DND-41 (cell line): ENCODE measurements around the gene FAM50B.

ENCODE experiments used
- ATAC-seq: fragments of 200-7000 bp; cut with Tn5 transposase; 3 replicates; pipeline ENCODE4 v1.9.1; 2021; ENCODE audit warnings: low read depth; ENCODE audit not compliant: insufficient read depth
- DNase-seq: peaks from one replicate; pipeline ENCODE4 v3.0.0-alpha.2; 2020
- H2AFZ ChIP-seq: 2 replicates; pipeline ENCODE4 v1.6.0; 2012; ENCODE audit warnings: low read depth, low read length
- H3K27ac ChIP-seq: 2 replicates; pipeline ENCODE4 v1.5.1; 2012; ENCODE audit warnings: low read length, inconsistent platforms
- H3K27me3 ChIP-seq: fragments of 200-600 bp; sonication (generic); 2 replicates; pipeline ENCODE4 v1.6.0; 2012; ENCODE audit warnings: low read length, mild to moderate bottlenecking, inconsistent platforms; ENCODE audit not compliant: insufficient read depth, poor library complexity
- H3K36me3 ChIP-seq: 2 replicates; pipeline ENCODE4 v1.5.1; 2012; ENCODE audit warnings: low read length, inconsistent platforms; ENCODE audit not compliant: insufficient read depth
- H3K4me1 ChIP-seq: 2 replicates; pipeline ENCODE4 v1.5.1; 2012; ENCODE audit warnings: mild to moderate bottlenecking, low read length; ENCODE audit not compliant: insufficient read depth
- H3K4me2 ChIP-seq: 2 replicates; pipeline ENCODE4 v1.6.0; 2012; ENCODE audit warnings: mild to moderate bottlenecking, moderate library complexity, low read length, inconsistent platforms; ENCODE audit not compliant: insufficient read depth
- H3K4me3 ChIP-seq, 2 experiments: fragments of 200-600 bp in 1 of 2; shearing (Covaris generic) in 1 of 2; 2 replicates each; pipeline ENCODE4 v1.5.1; 2012 to 2016; ENCODE audit warnings: inconsistent platforms in 2 of 2, low read length in 2 of 2, mild to moderate bottlenecking in 2 of 2, low read depth in 1 of 2, moderate library complexity in 1 of 2
- H3K79me2 ChIP-seq: 2 replicates; pipeline ENCODE4 v1.6.0; 2012; ENCODE audit warnings: low read length, inconsistent platforms; ENCODE audit not compliant: insufficient read depth
- H3K9ac ChIP-seq: 2 replicates; pipeline ENCODE4 v1.6.0; 2012; ENCODE audit warnings: low read depth, mild to moderate bottlenecking, inconsistent platforms, low read length, moderate library complexity
- H3K9me3 ChIP-seq: 2 replicates; pipeline ENCODE4 v1.5.1; 2012; ENCODE audit warnings: low read length, moderate library complexity, mild to moderate bottlenecking, inconsistent platforms; ENCODE audit not compliant: insufficient read depth, severe bottlenecking
- H4K20me1 ChIP-seq: 2 replicates; pipeline ENCODE4 v1.6.0; 2012; ENCODE audit warnings: low read length; ENCODE audit not compliant: insufficient read depth
- CTCF ChIP-seq: IDR thresholded peaks from 2 replicates; pipeline ENCODE4 v1.5.1; 2012; ENCODE audit warnings: borderline replicate concordance, low read length, moderate library complexity, mild to moderate bottlenecking; ENCODE audit not compliant: poor library complexity, severe bottlenecking; ENCODE audit errors: extremely low read depth
- EZH2 ChIP-seq: IDR thresholded peaks from 3 replicates; pipeline ENCODE4 v1.6.1; 2012; ENCODE audit warnings: borderline replicate concordance, low read depth, mild to moderate bottlenecking, moderate library complexity, low read length, inconsistent platforms; ENCODE audit not compliant: severe bottlenecking

FAM50B gene

DNA sequence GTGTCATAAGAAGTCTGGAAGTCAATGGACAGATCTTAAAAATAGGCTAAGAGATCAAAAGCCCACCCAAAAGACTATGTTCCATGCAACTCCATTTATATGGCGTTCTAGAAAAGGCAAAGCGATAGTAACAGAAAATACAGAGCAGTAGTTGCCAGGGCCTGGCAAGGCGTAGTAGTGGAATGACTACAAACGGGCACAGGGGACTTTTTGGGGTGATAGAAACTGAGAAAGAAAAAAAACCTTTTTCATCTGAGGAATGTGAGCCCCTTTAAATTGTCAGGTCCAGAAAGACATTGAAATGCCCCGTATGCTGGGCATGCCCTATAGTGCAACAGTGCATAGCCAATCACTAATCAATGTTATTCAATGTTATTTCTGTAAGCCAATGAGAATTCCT lies 47.2 kb upstream of the FAM50B start:
- H3K4me3 ChIP-seq: no peak overlapping the region

GRCh38 chr6:3803627-3804468 lies 45.3 kb upstream of the FAM50B start:
- no peak for ATAC-seq
- Histone ChIP-seq H2AFZ (no peak overlapping the region), H3K4me2 (no peak overlapping the region), H3K27ac (no peak overlapping the region), H4K20me1 (no peaks in the 10 kb centered on the region), H3K4me1 (no peaks in the 10 kb centered on the region), H3K9ac (no peak overlapping the region), H3K36me3 (no peaks in the 10 kb centered on the region), H3K79me2 (no peaks in the 10 kb centered on the region), H3K4me3 (no peak overlapping the region), H3K9me3 (no peaks in the 10 kb centered on the region), H3K27me3 (peaks cover 14% of the 10 kb centered on the region)
- TF ChIP-seq EZH2 (no peak), CTCF (no peak)
- no peak for DNase-seq

More for the DNA sequence above, 47.2 kb upstream of the FAM50B start:
- no peak overlapping the region for H3K9ac ChIP-seq
- H3K4me2 ChIP-seq: no peak overlapping the region
- H3K79me2 ChIP-seq: no peaks in the 10 kb centered on the region
- no peak overlapping the region for H2AFZ ChIP-seq
- H3K27ac ChIP-seq: no peak overlapping the region
- peaks cover 16% of the 10 kb centered on the region for H3K27me3 ChIP-seq
- no peaks in the 10 kb centered on the region for H3K9me3 ChIP-seq
- no peaks in the 10 kb centered on the region for H3K36me3 ChIP-seq
- DNase-seq (no peak), ATAC-seq (no peak)
- no peaks in the 10 kb centered on the region for H4K20me1 ChIP-seq
- TF ChIP-seq CTCF (no peak), EZH2 (no peak)
- H3K4me1 ChIP-seq: no peaks in the 10 kb centered on the region

DNA sequence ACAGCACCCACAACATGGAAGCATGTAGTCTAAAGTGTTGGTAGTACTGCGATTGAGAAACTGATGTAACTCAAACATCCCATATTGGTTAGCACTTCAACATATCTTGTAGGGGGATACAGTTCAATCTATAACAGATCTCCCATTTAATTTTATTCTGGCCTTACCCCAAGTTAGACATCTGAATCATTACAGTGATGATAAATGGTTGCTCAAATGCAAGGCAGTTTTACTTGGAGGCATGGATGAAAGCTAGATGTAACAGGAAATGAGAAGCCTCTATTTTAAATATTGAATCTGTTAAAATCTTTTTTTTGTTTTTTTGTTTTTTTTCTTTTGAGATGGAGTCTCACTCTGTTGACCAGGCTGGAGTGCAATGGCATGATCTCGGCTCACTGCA lies 44.2 kb upstream of the FAM50B start:
- Histone ChIP-seq H3K36me3 (no peaks in the 10 kb centered on the region), H3K27ac (no peak overlapping the region), H3K4me1 (no peaks in the 10 kb centered on the region), H3K79me2 (no peaks in the 10 kb centered on the region), H3K27me3 (peaks cover 12% of the 10 kb centered on the region), H4K20me1 (no peaks in the 10 kb centered on the region), H3K9ac (no peak overlapping the region), H2AFZ (no peak overlapping the region), H3K9me3 (no peaks in the 10 kb centered on the region), H3K4me3 (no peak overlapping the region), H3K4me2 (no peak overlapping the region)
- TF ChIP-seq EZH2 (no peak), CTCF (no peak)
- ATAC-seq (no peak), DNase-seq (no peak)
